ENCODE results near the gene CNGA4.

CNGA4 gene

GRCh38 chr11:6258141-6258540 lies 19.3 kb downstream of the CNGA4 start:
- H3K4me3 ChIP-seq (ENCODE audit: low read length, poor library complexity, severe bottlenecking): no peak overlapping the region
- H3K9ac ChIP-seq (ENCODE audit: low read depth, low read length, poor library complexity, severe bottlenecking): no peak overlapping the region
- H3K36me3 ChIP-seq (ENCODE audit: insufficient read depth, low read length): no peaks in the 10 kb centered on the region
- H3K4me1 ChIP-seq (ENCODE audit: insufficient read depth, low read length, poor library complexity, severe bottlenecking): no peaks in the 10 kb centered on the region
- H3K79me2 ChIP-seq (ENCODE audit: insufficient read depth, low read length): no peaks in the 10 kb centered on the region
- no peaks in the 10 kb centered on the region for H3K9me2 ChIP-seq (replicated peaks; ENCODE audit: low read depth, low read length)
- H2AFZ ChIP-seq (ENCODE audit: low read length): no peak overlapping the region
- no peaks in the 10 kb centered on the region for H3K9me3 ChIP-seq (ENCODE audit: insufficient read depth, low read depth, low read length)
- H3K27me3 ChIP-seq (ENCODE audit: insufficient read depth, low read length, poor library complexity, severe bottlenecking): no peaks in the 10 kb centered on the region
- no peak for TF ChIP-seq CTCF (conservative IDR thresholded peaks at IDR 0.05; ENCODE audit: low read length)
- TF ChIP-seq EZH2phosphoT487 (IDR thresholded peaks at IDR 0.05; ENCODE audit: borderline replicate concordance): no peak
- no peaks in the 10 kb centered on the region for H4K20me1 ChIP-seq (ENCODE audit: insufficient read depth, low read length, poor library complexity, severe bottlenecking)
- no peaks in the 10 kb centered on the region for H3F3A ChIP-seq (ENCODE audit: low read depth)
- H3K4me2 ChIP-seq (ENCODE audit: low read depth, low read length, poor library complexity, severe bottlenecking): no peak overlapping the region

- Histone ChIP-seq H2AFZ (ENCODE audit: low read length) (no peak overlapping the region), H3K9me2 (replicated peaks; ENCODE audit: low read depth, low read length) (no peaks in the 10 kb centered on the region), H3K4me3 (ENCODE audit: low read length, poor library complexity, severe bottlenecking) (no peak overlapping the region), H3K9ac (ENCODE audit: low read depth, low read length, poor library complexity, severe bottlenecking) (no peak overlapping the region), H3K27me3 (ENCODE audit: insufficient read depth, low read length, poor library complexity, severe bottlenecking) (no peaks in the 10 kb centered on the region), H3F3A (ENCODE audit: low read depth) (no peaks in the 10 kb centered on the region), H3K79me2 (ENCODE audit: insufficient read depth, low read length) (no peaks in the 10 kb centered on the region), H3K4me2 (ENCODE audit: low read depth, low read length, poor library complexity, severe bottlenecking) (no peak overlapping the region), H3K9me3 (ENCODE audit: insufficient read depth, low read depth, low read length) (no peaks in the 10 kb centered on the region), H4K20me1 (ENCODE audit: insufficient read depth, low read length, poor library complexity, severe bottlenecking) (no peaks in the 10 kb centered on the region), H3K36me3 (ENCODE audit: insufficient read depth, low read length) (no peaks in the 10 kb centered on the region), H3K4me1 (ENCODE audit: insufficient read depth, low read length, poor library complexity, severe bottlenecking) (no peaks in the 10 kb centered on the region)
- TF ChIP-seq EZH2phosphoT487 (IDR thresholded peaks at IDR 0.05; ENCODE audit: borderline replicate concordance): no peak
- TF ChIP-seq CTCF (conservative IDR thresholded peaks at IDR 0.05; ENCODE audit: low read length): no peak
Measured at GRCh38 chr11:6258571-6259081, 19.7 kb downstream of the CNGA4 start.

GRCh38 chr11:6260207-6260726 lies 21.4 kb downstream of the CNGA4 start:
- H3K79me2 ChIP-seq (ENCODE audit: insufficient read depth, low read length): no peaks in the 10 kb centered on the region
- TF ChIP-seq CTCF (conservative IDR thresholded peaks at IDR 0.05; ENCODE audit: low read length): no peak
- TF ChIP-seq EZH2phosphoT487 (IDR thresholded peaks at IDR 0.05; ENCODE audit: borderline replicate concordance): no peak
- no peak overlapping the region for H3K4me2 ChIP-seq (ENCODE audit: low read depth, low read length, poor library complexity, severe bottlenecking)
- H4K20me1 ChIP-seq (ENCODE audit: insufficient read depth, low read length, poor library complexity, severe bottlenecking): no peaks in the 10 kb centered on the region
- H3K9me2 ChIP-seq (replicated peaks; ENCODE audit: low read depth, low read length): no peaks in the 10 kb centered on the region
- no peaks in the 10 kb centered on the region for H3K27me3 ChIP-seq (ENCODE audit: insufficient read depth, low read length, poor library complexity, severe bottlenecking)
- H3K9me3 ChIP-seq (ENCODE audit: insufficient read depth, low read depth, low read length): no peaks in the 10 kb centered on the region
- no peak overlapping the region for H3K9ac ChIP-seq (ENCODE audit: low read depth, low read length, poor library complexity, severe bottlenecking)
- no peaks in the 10 kb centered on the region for H3K36me3 ChIP-seq (ENCODE audit: insufficient read depth, low read length)
- no peak overlapping the region for H2AFZ ChIP-seq (ENCODE audit: low read length)
- no peaks in the 10 kb centered on the region for H3F3A ChIP-seq (ENCODE audit: low read depth)
- H3K4me1 ChIP-seq (ENCODE audit: insufficient read depth, low read length, poor library complexity, severe bottlenecking): no peaks in the 10 kb centered on the region
- no peak overlapping the region for H3K4me3 ChIP-seq (ENCODE audit: low read length, poor library complexity, severe bottlenecking)
